ENCODE measurements around the gene CEP295NL.

CEP295NL gene

GRCh38 chr17:78929908-78930775, 27.1 kb upstream of the CEP295NL start:
- CTCF ChIA-PET = no interaction called here
- no peak for DNase-seq (ENCODE audit: extremely low spot score)
- TF ChIP-seq NFRKB (IDR thresholded peaks at IDR 0.05) = no peak
- no peak for TF ChIP-seq FOXA1 (IDR thresholded peaks at IDR 0.05)
- no peak for TF ChIP-seq LEF1 (IDR thresholded peaks at IDR 0.05; ENCODE audit: borderline replicate concordance)
- no peak for TF ChIP-seq FOXK2 (IDR thresholded peaks at IDR 0.05)
- TF ChIP-seq ZNF384 (IDR thresholded peaks at IDR 0.05) = no peak
- no peak for TF ChIP-seq BHLHE40 (IDR thresholded peaks at IDR 0.05; ENCODE audit: borderline replicate concordance)
- no peak for TF ChIP-seq PKNOX1 (IDR thresholded peaks at IDR 0.05)
- TF ChIP-seq CTBP1 (IDR thresholded peaks at IDR 0.05; ENCODE audit: borderline replicate concordance) = no peak
- TF ChIP-seq HDGF (IDR thresholded peaks at IDR 0.05; ENCODE audit: borderline replicate concordance) = no peak
- TF ChIP-seq ELF4 (IDR thresholded peaks at IDR 0.05) = no peak
- TF ChIP-seq FOXM1 (IDR thresholded peaks at IDR 0.05; ENCODE audit: borderline replicate concordance) = no peak
- TF ChIP-seq SUZ12 (IDR thresholded peaks at IDR 0.05) = no peak
- POLR2A ChIA-PET = no interaction called here

- CTCF ChIA-PET = no interaction called here
- peak; percentile 41 for DNase-seq (ENCODE audit: extremely low spot score)
- TF ChIP-seq SUZ12 (IDR thresholded peaks at IDR 0.05) (no peak), CTBP1 (IDR thresholded peaks at IDR 0.05; ENCODE audit: borderline replicate concordance) (no peak), ZNF384 (IDR thresholded peaks at IDR 0.05) (no peak), NFRKB (IDR thresholded peaks at IDR 0.05) (no peak), ELF4 (IDR thresholded peaks at IDR 0.05) (no peak), SP1 (IDR thresholded peaks at IDR 0.05) (no peak), LEF1 (IDR thresholded peaks at IDR 0.05; ENCODE audit: borderline replicate concordance) (no peak), ARNT (IDR thresholded peaks at IDR 0.05) (no peak), L3MBTL2 (conservative IDR thresholded peaks at IDR 0.05) (no peak), PKNOX1 (IDR thresholded peaks at IDR 0.05) (no peak), FOXA1 (IDR thresholded peaks at IDR 0.05) (no peak), TARDBP (IDR thresholded peaks at IDR 0.05) (no peak), HDGF (IDR thresholded peaks at IDR 0.05; ENCODE audit: borderline replicate concordance) (no peak)
- POLR2A ChIA-PET = interaction anchor here (0.5 to 1.9 kb wide), 3 partner anchors 8 to 13 kb away, joined by 3 to 5 read pairs (median 4); no protein-coding TSS in a partner anchor
Observed at GRCh38 chr17:78925662-78926555, 22.9 kb upstream of the CEP295NL start.

GRCh38 chr17:78925234-78925633, 22.2 kb upstream of the CEP295NL start, which contains the start of gene TIMP2:
TIMP2 (minus strand) TSS chr17:78925387; CDS start chr17:78925088, 299 bp downstream.
- TF ChIP-seq BHLHE40 (IDR thresholded peaks at IDR 0.05; ENCODE audit: borderline replicate concordance) = no peak
- TF ChIP-seq LEF1 (IDR thresholded peaks at IDR 0.05; ENCODE audit: borderline replicate concordance) = no peak
- no peak for TF ChIP-seq NFRKB (IDR thresholded peaks at IDR 0.05)
- no peak for TF ChIP-seq HDGF (IDR thresholded peaks at IDR 0.05; ENCODE audit: borderline replicate concordance)
- TF ChIP-seq ARNT (IDR thresholded peaks at IDR 0.05) = no peak
- TF ChIP-seq FOXA1 (IDR thresholded peaks at IDR 0.05) = no peak
- no peak for TF ChIP-seq FOXK2 (IDR thresholded peaks at IDR 0.05)
- TF ChIP-seq SP1 (IDR thresholded peaks at IDR 0.05) = no peak
- no peak for TF ChIP-seq CTBP1 (IDR thresholded peaks at IDR 0.05; ENCODE audit: borderline replicate concordance)
- TF ChIP-seq ELF4 (IDR thresholded peaks at IDR 0.05) = no peak
- no peak for TF ChIP-seq PKNOX1 (IDR thresholded peaks at IDR 0.05)
- no peak for TF ChIP-seq TARDBP (IDR thresholded peaks at IDR 0.05)
- no peak for TF ChIP-seq L3MBTL2 (conservative IDR thresholded peaks at IDR 0.05)
- no peak for TF ChIP-seq ZNF384 (IDR thresholded peaks at IDR 0.05)
- TF ChIP-seq SUZ12 (IDR thresholded peaks at IDR 0.05) = no peak
- TF ChIP-seq FOXM1 (IDR thresholded peaks at IDR 0.05; ENCODE audit: borderline replicate concordance) = no peak
- peak; percentile 94 for DNase-seq (ENCODE audit: extremely low spot score)
- ChIA-PET POLR2A (interaction anchor here (0.5 to 1.9 kb wide), 3 partner anchors 9 to 12 kb away, joined by 3 to 5 read pairs (median 4); no protein-coding TSS in a partner anchor), CTCF (no interaction called here)

- DNase-seq (ENCODE audit: extremely low spot score) = peak; percentile 46
- TF ChIP-seq HDGF (IDR thresholded peaks at IDR 0.05; ENCODE audit: borderline replicate concordance) (no peak), SUZ12 (IDR thresholded peaks at IDR 0.05) (no peak), BHLHE40 (IDR thresholded peaks at IDR 0.05; ENCODE audit: borderline replicate concordance) (no peak), FOXK2 (IDR thresholded peaks at IDR 0.05) (no peak), TARDBP (IDR thresholded peaks at IDR 0.05) (no peak), NFRKB (IDR thresholded peaks at IDR 0.05) (no peak), LEF1 (IDR thresholded peaks at IDR 0.05; ENCODE audit: borderline replicate concordance) (no peak), SP1 (IDR thresholded peaks at IDR 0.05) (no peak)
- CTCF ChIA-PET = no interaction called here
- POLR2A ChIA-PET = interaction anchor here (1.9 kb wide), 1 partner anchor 10 kb away, joined by 5 read pairs; no protein-coding TSS in a partner anchor
Observed at GRCh38 chr17:78924481-78925151, 21.6 kb upstream of the CEP295NL start.
